SJCRH30 (cell line): Measurements from ENCODE around the gene PCDH10. TPM values are rescaled to one million over a fixed set of nuclear protein-coding genes. Genes with fewer than 3 reads are reported as not detected.
A peak's percentile ranks its signal among the peaks of the same experiment; 100 is the strongest.
"Not testable (repeated sequence)": the region's sequence is repeated elsewhere in the genome, so short reads cannot be mapped to it uniquely, and the experiment has no call there.

Experiments
- DNase-seq, 2 experiments: peaks; one replicate each; pipeline ENCODE4 v3.0.0-alpha.2; 2015 to 2020
- H3K27ac ChIP-seq: fragments of 250-450 bp; sonication (Bioruptor Pico); 2 replicates; pipeline ENCODE4 v1.5.1; 2020; ENCODE audit warnings: mild to moderate bottlenecking, moderate library complexity
- H3K27me3 ChIP-seq: fragments of 250-450 bp; sonication (Bioruptor Pico); 2 replicates; pipeline ENCODE4 v1.5.1; 2020; ENCODE audit warnings: mild to moderate bottlenecking, moderate library complexity
- H3K36me3 ChIP-seq: fragments of 250-450 bp; sonication (Bioruptor Pico); 2 replicates; pipeline ENCODE4 v1.5.1; 2020; ENCODE audit warnings: mild to moderate bottlenecking, moderate library complexity
- H3K4me1 ChIP-seq: fragments of 250-450 bp; sonication (Bioruptor Pico); 2 replicates; pipeline ENCODE4 v1.5.1; 2020; ENCODE audit warnings: mild to moderate bottlenecking, moderate library complexity
- H3K4me3 ChIP-seq: fragments of 250-450 bp; sonication (Bioruptor Pico); 2 replicates; pipeline ENCODE4 v1.5.1; 2020; ENCODE audit warnings: mild to moderate bottlenecking, moderate library complexity
- H3K9me3 ChIP-seq: fragments of 250-450 bp; sonication (Bioruptor Pico); replicated peaks from 2 replicates; pipeline ENCODE4 v1.5.1; 2020; ENCODE audit warnings: mild to moderate bottlenecking, moderate library complexity
- total RNA-seq: library from RNA; depleted of rRNA; stranded (reverse); fragments of >200 nt; shearing (Covaris generic); gene quantifications from 2 replicates; pipeline ENCODE4 v1.2.3, GENCODE V29; 2014

The PCDH10 gene
- total RNA-seq, 1 experiment from 2014 or later: 0.63 TPM

- H3K4me1 ChIP-seq: no peaks in the 10 kb centered on the region
- H3K36me3 ChIP-seq: no peaks in the 10 kb centered on the region
- no peak overlapping the region for H3K27ac ChIP-seq
- peak in 1 of 2 experiments; percentile 5 for DNase-seq
- H3K4me3 ChIP-seq: no peak overlapping the region
- H3K27me3 ChIP-seq: no peaks in the 10 kb centered on the region
- no peaks in the 10 kb centered on the region for H3K9me3 ChIP-seq
Observed at GRCh38 chr4:133157460-133158160, 8.5 kb downstream of the PCDH10 start.

- no peak for DNase-seq
- Histone ChIP-seq H3K27ac (no peak overlapping the region), H3K4me1 (no peaks in the 10 kb centered on the region), H3K9me3 (no peaks in the 10 kb centered on the region), H3K36me3 (no peaks in the 10 kb centered on the region), H3K27me3 (no peaks in the 10 kb centered on the region), H3K4me3 (no peak overlapping the region)
Observed at GRCh38 chr4:133160853-133161252, 11.8 kb downstream of the PCDH10 start.

GRCh38 chr4:133161570-133162295, 12.6 kb downstream of the PCDH10 start:
- no peaks in the 10 kb centered on the region for H3K27me3 ChIP-seq
- H3K4me1 ChIP-seq: no peaks in the 10 kb centered on the region
- DNase-seq: no peak
- no peaks in the 10 kb centered on the region for H3K36me3 ChIP-seq
- H3K4me3 ChIP-seq: no peak overlapping the region
- no peaks in the 10 kb centered on the region for H3K9me3 ChIP-seq
- H3K27ac ChIP-seq: no peak overlapping the region

- no peak overlapping the region for H3K4me3 ChIP-seq
- H3K36me3 ChIP-seq: no peaks in the 10 kb centered on the region
- no peak for DNase-seq
- H3K9me3 ChIP-seq: no peaks in the 10 kb centered on the region
- H3K4me1 ChIP-seq: no peaks in the 10 kb centered on the region
- no peaks in the 10 kb centered on the region for H3K27me3 ChIP-seq
- H3K27ac ChIP-seq: no peak overlapping the region
Observed at GRCh38 chr4:133162941-133163340, 13.8 kb downstream of the PCDH10 start.

- Histone ChIP-seq H3K27ac (no peak overlapping the region), H3K36me3 (no peaks in the 10 kb centered on the region), H3K4me3 (no peak overlapping the region), H3K27me3 (no peaks in the 10 kb centered on the region), H3K9me3 (no peaks in the 10 kb centered on the region), H3K4me1 (no peaks in the 10 kb centered on the region)
- DNase-seq: no peak
Observed at GRCh38 chr4:133178956-133179355, 29.9 kb downstream of the PCDH10 start.

- H3K27ac ChIP-seq: no peak overlapping the region
- no peak for DNase-seq
- no peak overlapping the region for H3K4me3 ChIP-seq
- H3K27me3 ChIP-seq: no peaks in the 10 kb centered on the region
- no peaks in the 10 kb centered on the region for H3K4me1 ChIP-seq
- H3K9me3 ChIP-seq: no peaks in the 10 kb centered on the region
- no peaks in the 10 kb centered on the region for H3K36me3 ChIP-seq
Observed at GRCh38 chr4:133186210-133186609, 37.1 kb downstream of the PCDH10 start.

GRCh38 chr4:133186845-133187244, 37.8 kb downstream of the PCDH10 start:
- Histone ChIP-seq H3K27ac (no peak overlapping the region), H3K9me3 (no peaks in the 10 kb centered on the region), H3K36me3 (no peaks in the 10 kb centered on the region), H3K4me3 (no peak overlapping the region), H3K27me3 (no peaks in the 10 kb centered on the region), H3K4me1 (no peaks in the 10 kb centered on the region)
- no peak for DNase-seq

- no peaks in the 10 kb centered on the region for H3K4me1 ChIP-seq
- no peaks in the 10 kb centered on the region for H3K9me3 ChIP-seq
- no peak for DNase-seq
- no peak overlapping the region for H3K4me3 ChIP-seq
- H3K36me3 ChIP-seq: no peaks in the 10 kb centered on the region
- no peaks in the 10 kb centered on the region for H3K27me3 ChIP-seq
- H3K27ac ChIP-seq: no peak overlapping the region
Observed at GRCh38 chr4:133188433-133189146, 39.5 kb downstream of the PCDH10 start.

- no peaks in the 10 kb centered on the region for H3K36me3 ChIP-seq
- H3K27me3 ChIP-seq: no peaks in the 10 kb centered on the region
- DNase-seq: no peak
- no peak overlapping the region for H3K27ac ChIP-seq
- no peaks in the 10 kb centered on the region for H3K4me1 ChIP-seq
- no peak overlapping the region for H3K4me3 ChIP-seq
- no peaks in the 10 kb centered on the region for H3K9me3 ChIP-seq
Observed at GRCh38 chr4:133189147-133189517, 40.0 kb downstream of the PCDH10 start.

- H3K4me1 ChIP-seq: no peaks in the 10 kb centered on the region
- no peaks in the 10 kb centered on the region for H3K9me3 ChIP-seq
- DNase-seq: peak in 1 of 2 experiments; percentile 1
Observed at GRCh38 chr4:133190098-133190497, 41.0 kb downstream of the PCDH10 start.

GRCh38 chr4:133208694-133209285, 59.7 kb downstream of the PCDH10 start:
- H3K4me3 ChIP-seq: no peak overlapping the region
- no peaks in the 10 kb centered on the region for H3K4me1 ChIP-seq
- no peaks in the 10 kb centered on the region for H3K9me3 ChIP-seq
- H3K27ac ChIP-seq: no peak overlapping the region
- no peaks in the 10 kb centered on the region for H3K36me3 ChIP-seq
- DNase-seq: no peak
- no peaks in the 10 kb centered on the region for H3K27me3 ChIP-seq

More at GRCh38 chr4:133190098-133190497, 41.0 kb downstream of the PCDH10 start:
- Histone ChIP-seq H3K27me3 (no peaks in the 10 kb centered on the region), H3K4me3 (no peak overlapping the region), H3K27ac (no peak overlapping the region), H3K36me3 (no peaks in the 10 kb centered on the region)

GRCh38 chr4:133233922-133234321, 84.8 kb downstream of the PCDH10 start:
- Histone ChIP-seq H3K27me3 (no peaks in the 10 kb centered on the region), H3K36me3 (no peaks in the 10 kb centered on the region), H3K9me3 (no peaks in the 10 kb centered on the region), H3K27ac (no peak overlapping the region), H3K4me1 (no peaks in the 10 kb centered on the region), H3K4me3 (no peak overlapping the region)
- no peak for DNase-seq

- not testable (repeated sequence) for H3K4me3 ChIP-seq, H3K36me3 ChIP-seq, H3K27me3 ChIP-seq, DNase-seq, H3K4me1 ChIP-seq, H3K9me3 ChIP-seq, H3K27ac ChIP-seq
Observed at GRCh38 chr4:133240451-133240850, 91.4 kb downstream of the PCDH10 start.
